Ovary (tissue), 9 donors: Measurements from ENCODE around the gene EPHA10. TPM values are rescaled to one million over a fixed set of nuclear protein-coding genes. Genes with fewer than 3 reads are reported as not detected.

ENCODE experiments used
- DNase-seq, 5 donors: peaks; one replicate each; pipeline ENCODE4 v3.0.0-alpha.2; 2019 to 2020
- H3K27ac ChIP-seq, 2 donors: fragments of 200-600 bp; one replicate each; pipeline versions ENCODE4 v1.5.1 to v1.8.0; 2019 to 2022
- H3K27me3 ChIP-seq: fragments of 200-600 bp; one replicate; pipeline ENCODE4 v1.8.0; 2022
- H3K36me3 ChIP-seq: fragments of 200-600 bp; sonication (generic); one replicate; pipeline ENCODE4 v1.5.1; 2019
- H3K4me1 ChIP-seq: one replicate; pipeline ENCODE4 v1.8.1; 2013; ENCODE audit warnings: mild to moderate bottlenecking, moderate library complexity; ENCODE audit not compliant: insufficient read depth
- H3K4me3 ChIP-seq: fragments of 200-600 bp; sonication (generic); one replicate; pipeline ENCODE4 v1.5.1; 2017
- H3K9me3 ChIP-seq, 2 donors: fragments of 200-600 bp in 1 of 2; sonication (generic) in 1 of 2; one replicate each; pipeline versions ENCODE4 v1.5.1 to v1.8.1; 2013 to 2019; ENCODE audit warnings: mild to moderate bottlenecking in 1 of 2, moderate library complexity in 1 of 2
- EP300 ChIP-seq: sonication (generic); formaldehyde crosslinking; IDR thresholded peaks from one replicate; pipeline ENCODE4 v1.6.1; 2017; ENCODE audit warnings: antibody characterized with exemption
- POLR2A ChIP-seq: fragments of 450-650 bp; IDR thresholded peaks from one replicate; pipeline ENCODE4 v1.6.1; 2017; ENCODE audit warnings: antibody characterized with exemption, mild to moderate bottlenecking, moderate library complexity
- WGBS, 3 donors: extraction: QIAGEN DNeasy Blood & Tissue Kit in 1 of 3; methylation state at CpG; one replicate each; pipeline versions ENCODE4 v1.1.5 to v1.1.7; 2013 to 2017; 5-methylcytosine and 5-hydroxymethylcytosine counted together
- intact Hi-C, 4 donors: fragments of 100-400 bp; cut with DNase I; formaldehyde crosslinking; loops; one replicate each; pipeline versions ENCODE4 v1.11.0 to v1.15.1; 2022 to 2023
- polyA plus RNA-seq, 2 donors: library from polyadenylated mRNA; stranded (reverse); fragments of 200-250 nt in 1 of 2; fragments of 350-450 nt in 1 of 2; fragmentation: Illumina TruSeq in 1 of 2; extraction: RNeasy Lipid Tissue Mini Kit (QIAGEN cat#74804) in 1 of 2; gene quantifications; one replicate each; pipeline ENCODE4 v1.2.3, GENCODE V29; 2013 to 2014
- total RNA-seq, 7 donors: library from RNA; depleted of rRNA in 2 of 7; stranded (reverse); fragments of >200 nt in 2 of 7; fragmentation: NEBNext Ultra II Directional in 3 of 7; extraction: Animal tissue kit (Norgen Biotek cat#: 25700) in 3 of 7; gene quantifications; one replicate each; pipeline versions ENCODE4 v1.1.0 to v1.2.4, GENCODE V29; 2016 to 2023
- TF ChIP-seq, protein P1 (sequence below), 3 donors: fragments of 450-650 bp in 2 of 3; fragments of 200-600 bp in 1 of 3; IDR thresholded peaks; one replicate each; pipeline versions ENCODE4 v1.5.1 to v1.8.0; 2016 to 2022; ENCODE audit warnings: antibody characterized with exemption in 3 of 3, mild to moderate bottlenecking in 1 of 3
- donor health status: DM: no; HTN: no; CAD: no; lungs with moderate emphysema.
- donor health status: DM: no; HTN: no; CAD: no.
- donor health status: Bipolar disorder and iron deficiency.
- donor health status: DM: yes; HTN: yes; CAD: no.
- donor health status: DM: no; HTN: no; CAD: no.
- donor health status: DM: yes; HTN: yes; CAD: no.

EPHA10 gene
- total and polyA plus RNA-seq, 9 donors = 0.02 to 0.69 (median 0.30) TPM; not detected in 3

GRCh38 chr1:37809942-37810341, 45.0 kb upstream of the EPHA10 start:
- no peaks in the 10 kb centered on the region for H3K27me3 ChIP-seq
- TF ChIP-seq POLR2A (no peak), EP300 (no peak)
- TF ChIP-seq, protein P1, sequence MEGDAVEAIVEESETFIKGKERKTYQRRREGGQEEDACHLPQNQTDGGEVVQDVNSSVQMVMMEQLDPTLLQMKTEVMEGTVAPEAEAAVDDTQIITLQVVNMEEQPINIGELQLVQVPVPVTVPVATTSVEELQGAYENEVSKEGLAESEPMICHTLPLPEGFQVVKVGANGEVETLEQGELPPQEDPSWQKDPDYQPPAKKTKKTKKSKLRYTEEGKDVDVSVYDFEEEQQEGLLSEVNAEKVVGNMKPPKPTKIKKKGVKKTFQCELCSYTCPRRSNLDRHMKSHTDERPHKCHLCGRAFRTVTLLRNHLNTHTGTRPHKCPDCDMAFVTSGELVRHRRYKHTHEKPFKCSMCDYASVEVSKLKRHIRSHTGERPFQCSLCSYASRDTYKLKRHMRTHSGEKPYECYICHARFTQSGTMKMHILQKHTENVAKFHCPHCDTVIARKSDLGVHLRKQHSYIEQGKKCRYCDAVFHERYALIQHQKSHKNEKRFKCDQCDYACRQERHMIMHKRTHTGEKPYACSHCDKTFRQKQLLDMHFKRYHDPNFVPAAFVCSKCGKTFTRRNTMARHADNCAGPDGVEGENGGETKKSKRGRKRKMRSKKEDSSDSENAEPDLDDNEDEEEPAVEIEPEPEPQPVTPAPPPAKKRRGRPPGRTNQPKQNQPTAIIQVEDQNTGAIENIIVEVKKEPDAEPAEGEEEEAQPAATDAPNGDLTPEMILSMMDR (IDR thresholded peaks at IDR 0.05) = no peak
- WGBS, 3 donors = 3 to 16% (median 6%) methylated on average over 2 of the region's 2 CpGs
- H3K27ac ChIP-seq = no peak overlapping the region
- intact Hi-C loops = loop anchor here in 2 of 4 donors (5.0 to 10.0 kb wide), 3 partner anchors 52 to 263 kb away; no protein-coding TSS in a partner anchor
- peak in 1 of 5 donors; percentile 28 for DNase-seq
- H3K36me3 ChIP-seq = no peaks in the 10 kb centered on the region
- H3K4me1 ChIP-seq = peaks cover 10% of the 10 kb centered on the region
- H3K9me3 ChIP-seq = no peaks in the 10 kb centered on the region
- no peak overlapping the region for H3K4me3 ChIP-seq

GRCh38 chr1:37808369-37809319, 43.7 kb upstream of the EPHA10 start:
- peak; percentile 58 to 75 (median 68) for DNase-seq
- no peaks in the 10 kb centered on the region for H3K27me3 ChIP-seq
- peak overlapping the region; percentile 63 for H3K4me3 ChIP-seq
- intact Hi-C loops = loop anchor here in 1 of 4 donors (5.0 kb wide), 2 partner anchors 54 to 261 kb away; no protein-coding TSS in a partner anchor
- TF ChIP-seq EP300 = no peak
- TF ChIP-seq, protein P1 (IDR thresholded peaks at IDR 0.05) = no peak
- TF ChIP-seq POLR2A = no peak
- H3K4me1 ChIP-seq = peaks cover 10% of the 10 kb centered on the region
- 1% methylated on average over 49 to 54 of the region's 54 CpGs for WGBS, 3 donors
- no peaks in the 10 kb centered on the region for H3K9me3 ChIP-seq
- peak overlapping the region; percentile 89 to 90 for H3K27ac ChIP-seq
- H3K36me3 ChIP-seq = no peaks in the 10 kb centered on the region

DNA sequence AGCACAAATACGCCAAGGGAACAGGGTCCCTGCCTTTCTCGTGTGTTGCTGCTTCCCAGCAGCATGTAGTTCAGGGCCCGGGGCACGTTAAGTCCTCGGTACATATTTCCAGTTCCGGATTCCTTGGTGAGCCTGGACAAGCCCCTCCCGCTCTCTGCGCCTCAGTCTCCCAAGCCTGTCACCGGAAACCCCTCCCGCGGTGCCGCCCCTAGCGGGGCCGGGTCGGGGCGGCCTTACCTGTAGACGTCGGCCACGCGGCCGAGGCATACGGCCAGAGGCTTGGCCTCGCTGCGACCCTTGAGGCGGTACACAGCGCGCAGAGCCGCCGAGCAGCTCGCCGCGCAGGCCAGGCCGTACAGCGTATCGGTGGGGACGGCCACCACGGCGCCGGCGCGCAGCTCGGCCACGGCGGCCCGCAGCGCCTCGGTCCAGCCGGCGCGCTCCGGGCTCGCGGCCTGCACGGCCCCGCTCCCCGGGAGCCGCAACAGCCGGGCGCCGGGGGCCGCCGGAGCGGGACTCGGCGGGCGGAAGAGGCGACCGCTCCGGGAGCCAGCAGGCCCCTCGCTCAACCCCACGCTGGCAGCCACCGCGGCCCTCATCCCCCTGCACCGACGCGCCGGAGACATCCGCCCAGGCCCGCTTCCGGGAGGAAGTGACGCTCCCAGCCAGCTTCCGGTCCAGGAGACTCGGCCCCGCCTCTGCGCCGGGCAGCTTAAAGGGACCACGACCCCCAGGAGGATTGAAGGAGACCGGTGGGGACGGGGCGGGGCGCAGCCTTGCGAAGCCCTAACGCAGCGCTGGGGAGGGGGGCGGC, 42.8 kb upstream of the EPHA10 start, which contains the start of the genes C1orf122 and YRDC:
TSS of gene C1orf122 (plus strand) at position 236 of the 814 bp plus-strand sequence. CDS start 615 bp downstream, outside the sequence.
TSS of gene YRDC (minus strand) at position 654 of the 814 bp plus-strand sequence. CDS start at position 626, 28 bp downstream.
- TF ChIP-seq, protein P1 (IDR thresholded peaks at IDR 0.05) = no peak
- peak; percentile 68 for TF ChIP-seq POLR2A
- peaks cover 10% of the 10 kb centered on the region for H3K4me1 ChIP-seq
- H3K9me3 ChIP-seq = no peaks in the 10 kb centered on the region
- H3K27me3 ChIP-seq = no peaks in the 10 kb centered on the region
- peak; percentile 92 to 95 (median 93) for DNase-seq
- H3K4me3 ChIP-seq = peak within 1 kb of the TSS; percentile 63
- intact Hi-C loops = loop anchor here in 1 of 4 donors (5.0 kb wide), 2 partner anchors 55 to 260 kb away; no protein-coding TSS in a partner anchor
- 0 to 1% (median 0%) methylated on average over 60 to 95 of the region's 95 CpGs for WGBS, 3 donors
- H3K36me3 ChIP-seq = no peaks in the 10 kb centered on the region
- H3K27ac ChIP-seq = peak within 1 kb of the TSS; percentile 89 to 90

DNA sequence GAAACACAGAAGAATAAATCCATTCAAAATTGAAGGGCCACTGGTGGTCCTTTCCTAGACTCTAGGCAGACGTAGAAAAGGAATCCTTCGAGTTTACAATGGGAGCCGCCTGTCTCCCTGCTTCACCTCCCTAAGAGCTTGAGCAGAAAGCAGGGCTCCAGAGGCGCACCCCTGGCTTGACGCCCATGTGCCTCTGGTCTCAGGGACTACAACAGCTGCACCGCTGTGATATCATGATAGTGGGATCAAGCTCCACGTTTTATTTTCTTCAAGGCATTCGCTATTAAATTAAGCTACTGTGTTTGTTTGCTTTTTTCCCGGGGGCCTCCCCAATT, 42.3 kb upstream of the EPHA10 start:
- peak in 3 of 5 donors; percentile 30 to 47 (median 34) for DNase-seq
- intact Hi-C loops = loop anchor here in 1 of 4 donors (5.0 kb wide), 2 partner anchors 55 to 260 kb away; no protein-coding TSS in a partner anchor
- H3K27ac ChIP-seq = peak overlapping the region in 1 of 2 donors; percentile 89
- TF ChIP-seq, protein P1 (IDR thresholded peaks at IDR 0.05) = no peak
- TF ChIP-seq POLR2A (no peak), EP300 (no peak)
- no peaks in the 10 kb centered on the region for H3K36me3 ChIP-seq
- WGBS, 3 donors = 4 to 5% (median 4%) methylated on average over 9 of the region's 9 CpGs
- H3K4me3 ChIP-seq = peak overlapping the region; percentile 63
- peaks cover 10% of the 10 kb centered on the region for H3K4me1 ChIP-seq
- no peaks in the 10 kb centered on the region for H3K9me3 ChIP-seq
- H3K27me3 ChIP-seq = no peaks in the 10 kb centered on the region
